ENCODE measurements around the gene ABCB6.

The ABCB6 gene

DNA sequence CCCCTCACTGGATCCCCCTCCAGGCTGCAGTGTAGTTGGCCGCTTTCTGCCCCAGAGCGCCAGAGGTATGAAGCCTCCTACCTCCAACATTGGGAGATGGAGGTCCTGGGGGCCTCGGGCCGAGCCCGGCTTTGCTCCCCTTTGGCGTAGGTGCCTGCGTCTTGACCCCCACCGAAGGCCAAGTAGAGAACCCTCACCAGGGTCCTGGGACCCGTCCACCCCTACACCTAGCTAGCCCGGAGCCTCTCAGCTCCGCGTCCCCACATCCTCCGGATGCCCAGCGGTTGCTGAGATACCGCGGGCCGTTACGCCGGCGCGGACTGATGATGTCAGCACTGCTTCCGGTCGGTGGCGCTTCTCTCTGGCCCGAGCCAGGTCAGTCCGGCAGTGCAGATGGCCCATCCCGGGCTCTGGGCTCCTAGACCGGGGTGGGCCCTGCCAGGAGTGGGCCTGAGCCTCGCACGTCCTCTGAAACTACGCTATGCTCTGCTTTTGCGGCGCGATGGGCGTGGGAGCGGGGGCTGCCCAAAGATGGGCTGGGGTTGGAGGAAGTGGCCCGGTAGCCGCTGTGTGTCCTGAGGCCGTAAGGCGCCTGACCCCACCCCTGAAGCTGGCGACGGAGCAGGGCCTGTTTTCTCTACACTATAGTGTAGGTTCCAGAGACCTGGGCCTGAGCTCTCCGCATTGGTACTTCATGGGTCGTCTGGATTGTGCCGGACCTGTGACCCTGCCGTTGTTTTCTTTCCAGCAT, 26.6 kb upstream of the ABCB6 start, which contains the start of the genes GLB1L and STK16:
GLB1L (minus strand) TSS at position 297 of the 751 bp plus-strand sequence. CDS start 1,871 bp downstream, outside the sequence.
STK16 (plus strand) TSS at position 332 of the 751 bp plus-strand sequence. CDS start 521 bp downstream, outside the sequence.
- DNase-seq: peak; percentile 78

DNA sequence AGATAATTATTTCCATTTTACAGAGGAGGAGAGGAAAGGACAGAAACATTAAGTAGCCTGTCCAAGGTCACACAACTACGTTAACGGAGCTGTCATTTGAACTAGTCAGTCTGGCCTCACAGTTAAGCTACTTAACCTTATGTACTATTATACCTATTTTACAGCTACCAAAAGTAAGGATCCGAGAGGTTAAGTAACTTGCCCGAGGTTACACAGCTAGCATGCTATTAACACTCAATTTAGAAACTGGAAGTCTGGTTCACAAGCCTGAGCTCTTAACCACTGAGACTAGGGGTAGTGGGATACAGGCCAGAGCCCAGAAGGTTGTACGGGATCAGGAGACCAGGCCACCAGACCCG, 26.0 kb upstream of the ABCB6 start:
- DNase-seq: no peak

DNA sequence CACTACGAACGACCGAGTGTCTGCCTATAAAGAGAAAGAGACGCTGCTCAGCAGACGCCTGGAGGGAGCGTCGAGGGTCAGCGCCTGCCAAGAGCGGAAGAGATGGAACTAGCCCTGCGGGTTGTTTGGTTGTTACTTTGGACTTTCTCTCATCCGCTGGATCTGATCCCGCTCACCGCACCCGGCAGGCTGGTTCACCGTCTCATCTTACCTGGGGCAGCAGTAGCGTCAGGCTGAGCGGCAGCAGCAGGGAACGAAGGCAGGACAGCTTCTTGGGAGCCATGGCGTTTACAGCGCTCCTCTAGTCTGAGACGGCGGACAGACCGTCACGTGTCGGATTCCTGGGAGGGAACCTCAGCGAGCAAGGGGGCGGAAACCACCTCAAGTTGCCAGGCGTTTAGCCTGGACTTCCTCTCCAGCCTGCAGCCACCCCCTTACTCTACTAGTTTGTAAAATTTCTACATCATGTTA, 24.6 kb upstream of the ABCB6 start:
- no peak for DNase-seq

DNA sequence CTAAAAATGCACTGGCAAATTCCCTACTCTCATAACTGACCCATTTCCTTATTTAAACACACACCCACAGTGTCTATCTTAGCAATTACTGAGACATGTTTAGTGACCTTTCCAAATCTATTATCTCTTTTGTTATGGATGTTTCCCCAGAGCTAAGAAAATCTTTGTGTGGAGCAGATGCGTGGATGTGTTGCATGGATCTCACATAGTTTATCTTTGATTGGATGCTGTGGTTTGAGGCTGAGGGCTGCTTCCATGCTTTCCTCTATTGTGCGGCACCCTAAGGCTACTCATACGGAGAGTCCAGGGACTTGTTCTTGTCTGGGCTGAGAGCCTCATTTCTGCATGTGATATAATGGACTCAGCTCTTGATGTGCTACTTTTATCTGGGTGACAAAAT, 15.6 kb upstream of the ABCB6 start:
- DNase-seq: no peak

DNA sequence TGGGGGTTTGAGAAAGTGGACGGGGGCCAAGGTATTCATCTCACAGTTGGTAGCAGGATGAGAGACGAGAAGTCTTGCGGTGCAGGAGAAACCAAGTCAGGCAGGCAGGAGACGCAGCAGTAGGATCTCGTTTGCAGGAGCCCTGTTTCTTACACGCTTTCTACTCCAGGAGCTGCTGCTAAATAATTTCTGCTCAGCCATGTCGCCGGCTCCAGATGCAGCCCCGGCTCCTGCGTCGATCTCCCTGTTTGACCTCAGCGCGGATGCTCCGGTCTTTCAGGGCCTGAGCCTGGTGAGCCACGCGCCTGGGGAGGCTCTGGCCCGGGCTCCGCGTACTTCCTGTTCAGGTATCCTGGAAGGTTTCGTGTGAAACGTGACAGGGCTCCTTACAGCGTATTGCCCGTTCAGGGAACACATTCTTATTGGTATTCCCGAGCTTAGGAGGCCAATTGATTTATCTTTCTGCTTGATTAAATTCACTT, 11.3 kb upstream of the ABCB6 start:
- peak; percentile 4 for DNase-seq

DNA sequence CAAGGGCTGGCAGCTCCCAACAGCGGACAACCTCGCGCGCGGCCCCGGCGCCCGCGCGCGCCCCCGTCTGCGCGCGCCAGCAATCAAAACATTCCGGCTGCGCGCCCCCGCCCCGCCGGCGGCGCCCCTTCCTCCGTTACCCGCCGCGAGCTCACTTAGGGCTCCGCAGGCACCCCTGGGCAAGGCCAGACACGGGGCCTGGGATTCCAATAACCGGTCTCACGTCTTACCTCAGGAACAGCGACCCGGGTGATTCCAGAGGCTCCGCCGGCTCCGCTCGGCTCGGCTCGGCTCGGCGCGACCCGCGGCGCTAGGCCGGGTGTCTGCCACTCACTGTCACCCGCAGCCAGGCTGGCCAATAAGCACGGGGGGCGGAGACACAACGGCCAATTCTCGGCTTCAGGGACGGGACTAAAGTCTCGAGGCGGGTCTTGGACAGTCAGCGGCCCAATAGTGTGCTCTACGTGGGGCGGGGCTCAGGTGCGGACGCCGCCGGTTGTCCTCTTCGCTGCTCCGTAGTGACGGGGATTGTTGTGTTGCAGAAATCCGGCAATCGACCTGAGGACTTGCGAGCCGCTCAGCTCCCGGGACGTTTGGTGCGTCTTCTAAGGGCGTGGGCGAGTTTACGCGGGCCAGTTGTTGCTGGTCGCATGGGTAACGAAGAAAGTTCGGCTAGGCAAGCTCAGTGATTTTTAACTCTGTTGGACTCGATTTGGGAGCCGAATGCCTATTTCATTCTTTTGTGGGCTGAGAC, 10.7 kb upstream of the ABCB6 start, which contains the start of the genes ANKZF1 and ATG9A:
ANKZF1 (plus strand) TSS at position 502 of the 754 bp plus-strand sequence. CDS start 452 bp downstream, outside the sequence.
ATG9A (minus strand) TSS at position 332 of the 754 bp plus-strand sequence. CDS start 1,612 bp downstream, outside the sequence.
- peak; percentile 97 for DNase-seq

DNA sequence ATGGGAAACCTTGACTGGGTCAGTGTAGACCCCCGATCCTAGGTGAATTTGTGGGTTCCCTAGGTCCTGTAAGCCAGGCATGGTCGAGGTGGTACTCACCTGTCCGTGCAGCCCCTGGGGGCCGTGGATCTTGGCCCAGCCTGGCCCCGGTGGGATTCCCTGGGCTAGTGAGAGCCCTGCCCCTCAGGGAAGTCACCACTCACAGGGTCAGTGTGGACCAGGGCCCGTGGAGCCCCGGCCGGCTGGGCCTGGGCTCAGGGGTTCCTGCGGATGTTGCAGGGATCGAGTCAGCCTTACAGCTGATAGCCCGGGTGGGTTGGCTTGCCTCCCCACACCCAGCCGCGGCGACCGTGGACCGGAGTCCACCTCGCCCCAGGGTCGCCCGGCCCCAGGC, 10.2 kb upstream of the ABCB6 start:
- no peak for DNase-seq

DNA sequence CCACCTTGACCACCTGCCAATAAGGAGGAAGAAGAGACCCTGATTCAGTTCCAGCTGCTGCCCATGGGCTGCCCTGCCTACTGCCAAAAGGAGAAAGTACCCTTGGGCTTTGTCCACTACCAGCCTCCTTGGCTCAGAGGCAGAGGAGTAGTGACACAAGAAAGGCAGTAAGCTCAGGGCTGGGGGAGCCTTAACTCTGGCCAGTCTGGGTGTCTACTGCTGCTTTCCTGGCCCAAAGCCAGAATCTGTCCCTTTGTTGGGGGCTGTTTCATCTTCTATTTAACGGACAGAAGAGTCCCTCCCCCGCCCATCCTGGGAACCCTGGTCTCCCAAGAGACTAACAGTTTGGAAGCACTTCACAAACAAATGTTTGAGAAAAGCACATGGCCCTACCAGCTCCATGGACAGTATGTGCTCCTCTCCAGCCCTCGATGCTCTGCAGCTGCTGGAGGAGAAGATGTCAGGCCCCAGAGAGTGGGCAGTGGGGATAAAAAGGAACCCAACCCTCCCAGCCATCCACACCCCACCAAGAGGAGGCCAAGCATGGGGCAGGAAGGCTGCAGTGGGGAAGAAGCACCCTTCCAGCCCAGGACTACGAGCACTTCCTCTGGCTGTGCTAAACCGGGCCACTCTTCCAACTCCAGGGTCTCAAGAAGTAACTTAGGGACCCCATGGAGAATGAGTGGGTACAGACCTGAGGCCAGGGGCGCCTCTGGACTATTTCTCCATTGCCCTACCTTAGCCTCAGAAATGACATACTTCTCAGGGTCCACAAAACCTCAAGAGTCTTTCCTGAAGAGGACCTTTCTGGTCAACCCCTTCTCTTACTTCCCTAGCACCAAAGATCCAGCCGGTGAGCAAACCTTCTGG, 9.5 kb upstream of the ABCB6 start:
- no peak for DNase-seq

DNA sequence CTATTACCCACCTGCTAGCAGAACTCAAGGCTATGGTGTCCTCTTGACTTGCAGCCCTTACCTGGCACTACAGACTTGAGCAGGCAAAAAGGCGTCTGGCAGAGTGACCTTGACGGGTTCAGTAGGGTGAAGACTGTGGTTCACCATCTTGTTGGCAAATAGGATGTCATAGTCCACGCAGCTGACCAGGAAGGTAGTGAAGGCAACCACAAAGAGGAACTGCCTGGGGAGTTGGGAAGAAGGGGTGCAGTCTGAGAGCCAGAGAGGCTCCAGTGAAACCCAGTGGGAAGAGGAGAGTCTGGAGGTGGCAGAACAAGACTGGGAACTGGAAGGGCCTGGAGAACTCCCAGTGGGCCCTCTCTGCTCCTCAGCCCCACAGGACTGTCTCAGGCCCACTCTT, 6.6 kb upstream of the ABCB6 start:
- no peak for DNase-seq

DNA sequence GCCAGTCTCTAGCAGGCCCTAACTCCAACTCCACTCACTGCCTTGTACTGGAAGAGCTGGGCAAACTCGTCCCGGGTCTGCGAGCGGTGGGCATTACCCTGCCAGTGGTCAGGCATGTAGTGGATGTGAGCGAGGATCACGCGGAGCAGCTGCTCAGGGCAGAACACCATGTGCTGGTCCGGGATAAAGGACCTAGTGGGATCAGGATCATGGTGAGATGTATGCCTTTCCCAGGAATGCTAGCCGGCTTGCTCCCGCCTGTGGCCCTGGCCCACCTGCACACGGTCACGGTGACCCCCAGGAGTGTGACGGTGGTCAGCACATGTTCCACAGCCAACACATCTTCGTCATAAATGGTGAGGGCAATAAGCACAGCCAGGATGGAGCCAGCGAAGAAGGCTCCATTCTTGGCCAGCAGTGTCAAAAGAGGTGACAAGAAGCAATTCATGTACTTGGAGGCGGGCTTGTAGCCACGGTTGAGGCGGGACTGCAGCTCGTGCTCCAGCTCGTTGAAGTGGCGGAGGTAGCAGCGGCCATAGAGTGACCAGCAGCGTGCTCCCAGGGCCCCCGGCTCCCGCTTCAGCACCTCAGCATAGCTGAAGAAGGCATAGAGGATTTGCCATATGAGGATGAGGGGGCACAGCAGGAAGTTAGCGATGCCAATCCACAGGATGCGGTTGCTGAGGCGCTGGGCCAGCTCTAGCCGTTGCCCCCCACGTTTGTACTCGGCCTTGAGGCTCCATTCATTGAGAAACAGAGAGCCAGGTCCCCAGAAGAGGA, 5.3 kb upstream of the ABCB6 start:
- DNase-seq: no peak

DNA sequence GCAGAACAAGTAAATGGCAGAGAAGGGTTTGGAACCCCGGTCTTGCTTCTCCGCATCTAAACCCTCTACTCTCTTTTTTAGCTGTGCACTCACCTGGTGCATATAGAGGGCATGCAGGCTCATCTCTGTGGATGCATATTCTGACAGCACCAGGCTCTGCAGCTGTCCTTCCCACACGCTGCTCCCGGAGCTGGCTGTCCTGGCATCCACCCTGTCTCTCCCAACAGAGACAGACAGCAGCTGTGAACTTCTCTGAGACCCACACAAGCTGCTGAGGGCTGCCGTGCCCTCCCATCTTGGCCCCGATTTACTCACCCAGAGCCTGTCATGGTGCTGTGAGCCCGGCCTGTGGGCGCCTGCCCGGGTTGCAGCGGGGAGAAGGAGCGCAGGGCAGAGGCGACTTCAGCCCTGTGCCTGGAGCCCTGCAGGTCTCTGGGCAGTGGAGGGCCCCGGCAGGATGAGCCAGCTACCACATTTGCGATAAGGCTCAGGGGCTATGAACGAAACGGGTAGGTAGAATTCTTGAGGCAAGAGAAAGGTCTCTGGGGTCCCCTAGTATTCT, 3.3 kb upstream of the ABCB6 start:
- no peak for DNase-seq

DNA sequence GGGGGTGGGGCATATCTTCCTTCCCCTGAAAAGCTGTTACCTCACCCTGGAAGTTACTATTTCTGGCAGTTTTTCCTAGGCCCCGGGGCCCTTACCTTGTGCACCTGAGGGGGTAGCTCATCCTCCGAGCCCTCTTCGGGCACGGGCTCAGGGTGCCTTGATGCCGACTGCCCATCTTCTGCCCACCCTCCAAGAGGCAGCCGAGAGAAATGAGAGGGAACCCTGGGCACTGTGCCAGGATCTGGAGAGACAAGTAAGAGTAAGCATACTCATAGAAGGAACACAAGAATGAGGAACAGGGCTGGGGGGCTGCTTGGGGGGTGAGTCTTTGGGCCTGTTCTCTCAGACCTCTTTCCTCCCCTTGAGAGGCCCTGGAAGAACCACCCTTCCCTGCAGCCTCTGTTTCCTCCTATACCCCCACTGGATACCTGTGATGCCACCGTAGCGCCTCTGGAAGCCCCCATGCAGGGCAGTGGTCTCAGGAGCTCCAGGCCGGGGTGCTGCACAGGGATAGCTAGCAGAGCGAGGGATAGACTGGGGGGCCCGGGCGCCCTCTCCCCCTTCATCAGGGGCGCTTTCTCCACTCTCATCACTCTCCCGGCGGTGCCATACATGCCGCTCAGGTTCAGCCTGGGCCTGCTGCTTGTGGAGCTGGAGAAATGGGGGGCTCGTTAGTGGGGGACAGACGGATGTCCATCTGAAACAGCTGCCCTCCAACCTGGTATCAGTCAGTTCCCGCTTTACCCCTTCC, 2.1 kb upstream of the ABCB6 start:
- no peak for DNase-seq

DNA sequence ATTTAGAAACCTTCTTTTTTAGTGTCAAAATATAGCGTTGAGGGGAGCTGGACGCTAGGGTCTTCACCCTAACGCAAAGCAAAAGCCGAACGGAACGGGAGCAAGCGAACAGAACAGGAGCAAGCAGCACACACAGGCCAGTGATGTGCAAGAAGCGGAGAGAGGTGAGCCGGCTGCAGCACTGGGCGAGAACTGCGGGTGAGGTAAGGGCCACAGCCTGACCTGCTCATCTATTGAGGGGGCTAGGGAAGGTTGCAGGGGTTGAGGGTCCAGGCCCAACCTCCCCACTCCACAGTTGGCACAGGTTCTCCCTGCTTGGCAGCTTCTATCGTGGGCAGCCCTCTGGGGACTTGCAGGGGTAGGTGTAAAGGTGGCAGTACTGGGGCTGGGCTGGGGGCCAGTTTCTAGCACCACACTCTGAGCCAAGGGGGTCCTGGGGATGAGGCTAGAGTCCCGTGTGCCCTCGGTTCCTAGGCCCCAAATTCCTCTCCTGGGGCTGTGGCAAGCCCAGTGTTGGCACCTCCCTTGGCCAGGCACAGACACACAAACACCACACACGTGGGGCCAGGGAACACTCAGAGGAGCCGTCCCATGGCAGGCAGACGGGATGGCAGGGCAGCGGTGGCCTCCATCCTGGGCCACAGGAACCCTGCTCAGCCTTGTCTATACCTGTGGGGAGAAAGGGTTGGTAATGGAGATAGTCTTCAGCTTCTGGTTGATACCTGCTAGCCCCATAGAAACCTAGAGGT, 1.2 kb upstream of the ABCB6 start:
- DNase-seq: no peak

DNA sequence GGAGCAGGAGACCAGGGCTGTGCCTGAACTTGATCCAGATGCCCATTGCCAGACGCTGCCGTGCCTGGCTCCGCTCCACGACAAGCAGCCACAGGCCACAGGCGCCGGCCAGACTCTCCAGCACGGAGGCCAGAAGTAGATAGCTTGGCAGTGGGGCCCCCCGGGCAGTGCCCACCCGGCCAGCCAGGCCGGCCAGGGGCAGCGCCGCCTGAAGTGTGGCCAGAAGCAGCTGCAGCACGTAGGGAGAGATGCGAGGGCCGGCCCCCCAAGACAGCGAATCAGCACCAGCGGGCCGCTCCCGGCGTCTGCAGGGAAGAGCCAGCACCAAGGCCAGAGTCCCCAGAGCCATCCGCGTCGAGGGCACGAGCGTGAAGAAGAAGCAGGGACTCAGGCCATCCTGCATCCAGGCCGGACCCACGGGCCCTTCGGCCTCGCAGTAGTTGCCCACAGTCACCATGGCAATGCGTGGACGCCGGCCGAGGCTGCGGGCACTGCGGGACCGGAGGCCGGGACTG, 484 bp downstream of the ABCB6 start:
- peak; percentile 53 for DNase-seq

DNA sequence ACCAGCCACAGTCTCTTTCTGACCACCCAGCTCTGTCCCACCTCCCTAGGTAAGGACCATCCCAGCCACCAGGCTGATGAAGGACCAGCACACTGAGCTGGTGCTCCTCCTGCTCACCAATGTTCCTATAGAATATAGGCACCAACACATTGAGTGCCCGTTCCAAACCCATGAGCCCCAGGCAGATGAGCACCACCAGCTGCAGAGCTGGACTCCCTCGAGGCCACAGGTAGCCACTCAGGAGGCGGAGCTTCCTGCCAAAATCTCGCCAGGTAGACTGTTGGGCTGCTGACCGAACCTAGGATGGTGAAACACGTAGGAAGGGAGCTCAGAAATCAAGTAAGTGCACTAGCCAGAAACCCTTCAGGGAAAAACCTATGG, 2.2 kb downstream of the ABCB6 start:
- no peak for DNase-seq

DNA sequence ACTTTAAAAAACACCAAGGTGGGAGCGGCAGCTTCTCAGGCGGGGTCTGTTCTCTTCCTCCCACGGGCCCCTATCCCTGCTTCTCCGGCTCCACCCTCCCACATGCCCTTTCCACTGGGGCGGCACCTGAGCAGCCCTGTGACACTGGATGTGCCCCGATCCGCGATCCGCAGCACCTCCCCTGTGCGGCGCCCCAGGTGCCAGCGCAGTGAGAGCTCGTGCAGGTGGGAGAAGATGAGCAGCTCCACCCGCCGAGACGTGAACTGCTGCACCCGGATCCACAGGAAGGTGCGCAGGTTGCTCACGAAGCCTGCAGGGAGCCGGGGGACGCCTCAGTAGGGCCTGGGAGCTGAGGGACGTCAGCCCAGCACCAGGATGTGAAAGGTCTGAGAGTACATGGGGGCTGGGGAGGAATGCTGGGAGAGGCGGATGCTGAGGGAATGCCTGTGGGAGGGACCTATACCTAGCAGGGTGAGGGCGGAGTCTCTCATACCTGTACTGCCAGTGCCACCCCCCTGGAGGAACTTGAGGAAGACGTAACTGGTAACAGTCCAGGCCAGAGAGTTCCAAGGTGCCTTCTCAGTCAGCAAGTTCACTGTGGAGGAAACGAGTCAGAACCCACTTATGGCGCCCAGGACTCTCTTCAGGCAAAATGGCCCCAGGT, 2.8 kb downstream of the ABCB6 start:
- no peak for DNase-seq

DNA sequence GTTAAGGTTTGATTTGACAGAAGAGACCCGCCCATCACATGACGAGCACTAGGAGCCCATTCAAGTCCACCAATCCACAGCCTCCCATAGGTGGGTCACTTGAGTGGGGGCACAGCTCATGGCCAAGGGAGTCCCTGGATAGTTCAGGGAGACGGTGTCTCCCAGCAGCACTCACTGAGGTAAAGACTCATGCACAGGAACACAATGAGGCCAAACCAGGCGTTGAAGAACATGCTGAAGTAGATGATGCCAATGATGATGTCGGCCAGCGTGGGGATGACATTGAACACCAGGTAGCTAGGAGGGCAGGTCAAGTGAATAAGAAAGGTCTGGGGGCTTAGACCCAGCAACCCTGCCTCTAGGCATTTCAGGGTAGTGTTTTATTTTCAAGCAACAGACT, 4.0 kb downstream of the ABCB6 start:
- DNase-seq: no peak

DNA sequence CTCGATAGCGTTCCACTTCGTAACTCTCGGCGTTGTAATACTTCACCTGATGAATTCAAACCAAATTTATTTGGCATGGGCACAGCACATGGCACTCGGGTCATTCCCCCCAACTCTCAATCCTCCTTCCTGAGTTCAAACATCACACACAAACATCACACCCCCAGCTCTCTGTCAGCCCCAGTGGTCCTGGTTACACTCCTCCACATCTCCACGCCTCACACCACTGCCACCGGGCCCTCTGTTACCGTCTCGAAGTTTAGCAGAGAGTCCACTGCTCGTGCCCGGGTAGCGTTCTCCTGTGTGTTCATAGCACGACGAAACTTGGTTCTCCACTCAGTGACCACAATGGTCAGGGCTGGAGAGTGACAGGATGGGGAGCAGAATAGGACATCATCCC, 4.6 kb downstream of the ABCB6 start:
- no peak for DNase-seq

DNA sequence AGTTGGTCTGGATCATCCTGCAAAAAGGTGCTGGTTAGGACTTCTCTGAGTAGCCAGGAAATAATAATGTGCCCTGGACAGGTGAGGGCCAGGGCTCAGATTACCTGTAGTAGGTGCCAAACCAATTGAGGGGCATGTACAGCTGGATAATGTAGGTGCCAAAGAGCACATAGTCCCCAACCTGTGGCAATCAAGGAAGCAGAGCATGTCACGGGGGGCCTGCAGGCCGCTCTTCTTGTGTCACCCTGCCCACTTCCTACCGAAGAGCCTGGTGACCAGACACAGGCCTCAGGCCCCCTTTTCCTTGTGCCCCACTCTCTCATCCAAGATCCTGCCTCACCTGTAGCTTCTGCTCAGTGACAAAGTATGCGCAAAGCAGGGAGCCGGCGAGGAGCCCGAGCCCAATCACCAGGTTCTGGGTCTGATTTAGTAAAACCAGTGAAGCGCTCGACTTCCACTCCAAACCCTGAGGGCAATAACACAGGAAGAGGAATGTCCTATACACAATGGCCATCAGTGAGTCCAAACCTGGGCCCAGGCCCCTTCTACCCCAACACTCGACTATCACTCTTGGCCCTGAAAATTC, 5.2 kb downstream of the ABCB6 start:
- DNase-seq: no peak

Data from NCI-H2171 (cell line).